ENCODE results near the gene TOR4A.
"Not testable (repeated sequence)": the region's sequence is repeated elsewhere in the genome, so short reads cannot be mapped to it uniquely, and the experiment has no call there.

The TOR4A gene

DNA sequence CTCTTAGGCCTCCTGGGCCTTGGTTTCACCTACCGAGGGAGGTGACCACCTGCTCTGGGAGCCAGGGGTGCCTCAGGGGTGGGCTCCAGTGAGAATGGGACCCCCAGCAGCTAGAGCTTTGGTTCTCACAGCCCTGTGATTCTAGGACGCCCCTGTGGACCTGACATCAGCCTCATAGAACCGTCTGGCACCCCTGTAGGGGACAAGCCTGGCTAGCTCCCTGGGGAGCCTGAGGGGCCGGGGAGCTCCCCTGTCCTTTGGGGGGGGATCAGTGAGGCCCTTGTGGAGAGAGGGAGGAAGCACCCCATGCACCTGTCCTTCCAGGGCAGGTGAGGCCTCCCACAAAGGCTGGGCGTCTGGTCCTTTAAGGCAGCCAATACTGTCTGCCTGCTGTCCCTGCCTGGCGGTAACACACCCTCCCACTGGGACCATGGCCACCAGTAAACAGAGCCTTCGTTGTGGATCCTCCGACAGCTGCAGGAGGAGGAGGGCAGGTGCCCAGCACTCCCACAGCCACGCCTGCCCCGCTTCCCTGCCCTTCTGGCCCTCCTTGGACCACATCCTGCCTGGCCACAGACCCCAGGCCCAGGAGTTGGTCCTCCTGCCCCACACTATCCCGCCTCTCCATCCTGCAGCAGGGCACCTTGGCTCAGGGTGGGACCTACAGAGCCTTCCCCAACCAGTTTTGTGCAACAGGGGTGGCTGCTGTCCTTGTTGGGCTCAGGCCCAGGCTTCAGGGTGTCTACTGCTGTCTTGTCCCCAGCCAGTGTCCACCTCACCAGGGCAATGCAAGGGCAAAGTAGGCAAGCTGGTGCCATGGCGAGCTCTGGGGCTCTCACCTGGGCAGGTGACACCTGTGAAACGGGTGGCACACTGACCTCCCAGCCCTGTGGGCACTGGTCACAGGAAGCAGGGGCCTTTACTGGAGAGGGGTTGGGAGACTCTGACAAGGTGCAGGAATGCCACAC is 39.5 kb upstream of the TOR4A start:
- in situ Hi-C loops (cut with MboI; ENCODE audit: low sequenced_read_pairs): no loop called here

DNA sequence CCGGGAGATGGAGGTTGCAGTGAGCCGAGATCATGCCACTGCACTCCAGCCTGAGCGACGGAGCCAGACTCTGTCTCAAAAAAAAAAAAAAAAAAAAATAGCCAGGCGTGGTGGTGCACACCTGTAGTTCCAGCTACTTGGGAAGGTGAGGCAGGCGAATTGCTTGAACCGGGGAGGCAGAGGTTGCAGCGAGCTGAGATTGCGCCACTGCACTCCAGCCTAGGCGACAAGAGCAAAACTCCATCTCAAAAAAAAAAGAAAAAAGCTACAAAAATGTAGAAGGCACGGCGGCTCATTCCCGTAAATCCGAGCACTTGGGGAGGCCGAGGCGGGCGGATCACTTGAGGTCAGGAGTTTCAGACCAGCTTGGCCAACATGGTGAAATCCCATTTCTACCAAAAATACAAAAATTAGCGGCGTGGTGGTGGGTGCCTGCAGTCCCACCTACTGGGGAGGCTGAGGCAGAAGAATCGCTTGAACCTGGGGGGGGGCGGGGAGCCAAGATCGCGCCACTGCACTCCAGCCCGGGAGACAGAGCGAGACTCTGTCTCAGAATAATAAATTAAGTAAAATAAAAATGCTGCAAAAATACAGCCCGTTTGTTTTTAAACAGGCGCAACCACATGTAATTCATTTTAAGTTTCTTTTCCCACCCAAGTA is 37.9 kb upstream of the TOR4A start:
- in situ Hi-C loops (cut with MboI; ENCODE audit: low sequenced_read_pairs): not testable (repeated sequence)

DNA sequence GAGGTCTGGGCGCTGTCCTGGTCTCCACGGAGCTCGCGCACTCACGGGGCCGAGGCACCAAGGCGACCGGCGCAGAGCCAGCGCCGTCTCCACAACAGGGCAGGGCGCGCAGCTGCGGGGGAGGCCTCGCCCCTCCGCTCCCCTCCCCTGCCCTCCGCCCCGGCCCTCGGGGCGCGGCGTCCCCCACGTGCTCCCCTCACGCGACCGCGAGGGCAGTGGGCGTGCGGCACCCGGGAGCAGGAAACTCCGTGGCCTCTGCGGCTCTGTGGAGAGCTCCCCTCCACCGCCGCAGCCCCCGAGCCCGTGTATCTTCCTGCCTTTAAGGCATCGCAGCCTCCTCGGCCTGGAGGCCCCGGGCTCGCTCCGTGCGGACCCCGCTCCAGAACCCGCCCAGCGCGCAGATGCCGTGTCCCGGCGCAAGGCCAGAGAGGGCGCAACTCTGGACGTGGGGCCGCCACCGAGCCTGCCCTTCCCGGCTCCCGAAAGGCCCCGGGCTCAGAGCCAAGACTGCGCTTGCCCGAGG is 37.1 kb upstream of the TOR4A start:
- in situ Hi-C loops (cut with MboI; ENCODE audit: low sequenced_read_pairs): no loop called here

DNA sequence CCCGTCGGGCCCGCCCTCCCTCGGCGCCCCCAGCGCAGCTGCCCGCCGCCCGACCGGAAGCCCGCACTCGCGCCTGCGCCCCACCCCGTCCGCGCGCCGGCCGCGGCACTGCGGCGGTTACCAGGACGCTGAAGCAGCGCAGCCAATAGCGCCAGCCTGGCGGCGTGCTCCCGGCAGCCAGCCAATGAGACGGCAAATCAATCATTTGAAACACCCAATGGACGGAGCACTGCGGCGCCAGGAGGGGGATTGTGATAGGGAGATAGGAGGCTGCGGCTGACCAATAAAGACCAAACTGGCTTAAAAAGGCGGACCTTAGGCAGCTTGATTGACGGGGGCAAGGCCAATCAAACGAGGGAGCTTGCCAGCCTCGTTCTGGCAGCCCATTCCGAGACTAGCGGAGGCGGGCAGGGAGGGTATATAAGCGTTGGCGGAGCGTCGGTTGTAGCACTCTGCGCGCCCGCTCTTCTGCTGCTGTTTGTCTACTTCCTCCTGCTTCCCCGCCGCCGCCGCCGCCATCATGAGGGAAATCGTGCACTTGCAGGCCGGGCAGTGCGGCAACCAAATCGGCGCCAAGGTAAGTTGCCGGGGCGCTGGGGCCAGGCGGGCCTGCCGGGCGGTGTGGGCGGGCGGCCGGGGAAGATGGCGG is 36.6 kb upstream of the TOR4A start, which contains the start of gene TUBB4B:
Gene TUBB4B, plus strand, starts transcription at position 447 of the 649 bp plus-strand sequence. Its CDS starts 74 bp downstream, at position 521.
- in situ Hi-C loops (cut with MboI; ENCODE audit: low sequenced_read_pairs): no loop called here

DNA sequence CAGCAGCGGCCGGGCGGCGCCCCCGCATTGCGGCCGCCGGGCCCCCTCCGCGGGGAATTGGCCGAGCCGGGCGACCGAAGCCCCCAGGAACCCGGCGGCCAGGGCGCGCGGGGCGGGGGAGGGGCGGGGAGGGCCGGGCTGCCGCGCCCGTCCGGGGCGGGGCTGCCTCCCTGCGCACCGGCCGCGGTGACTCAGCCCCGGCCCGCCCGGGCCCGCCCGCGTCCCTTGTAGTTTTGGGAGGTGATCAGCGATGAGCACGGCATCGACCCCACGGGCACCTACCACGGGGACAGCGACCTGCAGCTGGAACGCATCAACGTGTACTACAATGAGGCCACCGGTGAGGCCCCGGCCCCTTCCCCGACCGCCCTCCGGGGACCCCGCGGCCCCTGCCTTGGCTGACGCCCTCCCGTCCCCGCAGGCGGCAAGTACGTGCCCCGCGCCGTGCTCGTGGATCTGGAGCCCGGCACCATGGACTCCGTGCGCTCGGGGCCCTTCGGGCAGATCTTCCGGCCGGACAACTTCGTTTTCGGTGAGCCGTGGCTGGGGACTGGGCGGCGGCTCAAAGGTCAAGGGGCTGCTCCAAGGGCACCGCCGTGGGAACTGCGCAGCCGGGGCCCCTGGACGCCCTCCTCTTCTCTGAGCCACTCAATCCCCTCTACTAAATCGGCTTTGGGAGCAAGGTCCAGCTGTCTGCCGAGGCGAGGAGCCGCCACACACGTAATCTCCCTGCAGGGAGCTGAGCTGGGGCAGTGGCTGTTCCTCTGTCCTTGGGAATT is 35.8 kb upstream of the TOR4A start:
- in situ Hi-C loops (cut with MboI; ENCODE audit: low sequenced_read_pairs): no loop called here

DNA sequence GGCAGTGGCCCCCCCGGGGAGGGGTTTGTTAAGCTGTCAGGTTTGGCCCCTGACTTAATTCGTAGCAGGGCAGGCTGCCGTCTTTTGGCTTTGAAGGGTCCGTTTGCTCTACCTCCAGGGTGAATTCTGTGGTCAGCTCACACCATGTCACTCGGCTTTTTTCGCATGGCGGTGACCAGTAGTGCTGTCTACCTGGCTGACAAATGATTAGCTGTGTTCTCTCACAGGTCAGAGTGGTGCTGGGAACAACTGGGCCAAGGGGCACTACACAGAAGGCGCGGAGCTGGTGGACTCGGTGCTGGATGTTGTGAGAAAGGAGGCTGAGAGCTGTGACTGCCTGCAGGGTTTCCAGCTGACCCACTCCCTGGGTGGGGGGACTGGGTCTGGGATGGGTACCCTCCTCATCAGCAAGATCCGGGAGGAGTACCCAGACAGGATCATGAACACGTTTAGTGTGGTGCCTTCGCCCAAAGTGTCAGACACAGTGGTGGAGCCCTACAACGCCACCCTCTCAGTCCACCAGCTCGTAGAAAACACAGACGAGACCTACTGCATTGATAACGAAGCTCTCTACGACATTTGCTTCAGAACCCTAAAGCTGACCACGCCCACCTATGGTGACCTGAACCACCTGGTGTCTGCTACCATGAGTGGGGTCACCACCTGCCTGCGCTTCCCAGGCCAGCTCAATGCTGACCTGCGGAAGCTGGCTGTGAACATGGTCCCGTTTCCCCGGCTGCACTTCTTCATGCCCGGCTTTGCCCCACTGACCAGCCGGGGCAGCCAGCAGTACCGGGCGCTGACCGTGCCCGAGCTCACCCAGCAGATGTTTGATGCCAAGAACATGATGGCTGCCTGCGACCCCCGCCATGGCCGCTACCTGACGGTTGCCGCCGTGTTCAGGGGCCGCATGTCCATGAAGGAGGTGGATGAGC is 35.0 kb upstream of the TOR4A start:
- in situ Hi-C loops (cut with MboI; ENCODE audit: low sequenced_read_pairs): no loop called here

DNA sequence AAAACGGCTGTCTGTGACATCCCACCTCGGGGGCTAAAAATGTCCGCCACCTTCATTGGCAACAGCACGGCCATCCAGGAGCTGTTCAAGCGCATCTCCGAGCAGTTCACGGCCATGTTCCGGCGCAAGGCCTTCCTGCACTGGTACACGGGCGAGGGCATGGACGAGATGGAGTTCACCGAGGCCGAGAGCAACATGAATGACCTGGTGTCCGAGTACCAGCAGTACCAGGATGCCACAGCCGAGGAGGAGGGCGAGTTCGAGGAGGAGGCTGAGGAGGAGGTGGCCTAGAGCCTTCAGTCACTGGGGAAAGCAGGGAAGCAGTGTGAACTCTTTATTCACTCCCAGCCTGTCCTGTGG is 34.3 kb upstream of the TOR4A start:
- in situ Hi-C loops (cut with MboI; ENCODE audit: low sequenced_read_pairs): not testable (repeated sequence)

DNA sequence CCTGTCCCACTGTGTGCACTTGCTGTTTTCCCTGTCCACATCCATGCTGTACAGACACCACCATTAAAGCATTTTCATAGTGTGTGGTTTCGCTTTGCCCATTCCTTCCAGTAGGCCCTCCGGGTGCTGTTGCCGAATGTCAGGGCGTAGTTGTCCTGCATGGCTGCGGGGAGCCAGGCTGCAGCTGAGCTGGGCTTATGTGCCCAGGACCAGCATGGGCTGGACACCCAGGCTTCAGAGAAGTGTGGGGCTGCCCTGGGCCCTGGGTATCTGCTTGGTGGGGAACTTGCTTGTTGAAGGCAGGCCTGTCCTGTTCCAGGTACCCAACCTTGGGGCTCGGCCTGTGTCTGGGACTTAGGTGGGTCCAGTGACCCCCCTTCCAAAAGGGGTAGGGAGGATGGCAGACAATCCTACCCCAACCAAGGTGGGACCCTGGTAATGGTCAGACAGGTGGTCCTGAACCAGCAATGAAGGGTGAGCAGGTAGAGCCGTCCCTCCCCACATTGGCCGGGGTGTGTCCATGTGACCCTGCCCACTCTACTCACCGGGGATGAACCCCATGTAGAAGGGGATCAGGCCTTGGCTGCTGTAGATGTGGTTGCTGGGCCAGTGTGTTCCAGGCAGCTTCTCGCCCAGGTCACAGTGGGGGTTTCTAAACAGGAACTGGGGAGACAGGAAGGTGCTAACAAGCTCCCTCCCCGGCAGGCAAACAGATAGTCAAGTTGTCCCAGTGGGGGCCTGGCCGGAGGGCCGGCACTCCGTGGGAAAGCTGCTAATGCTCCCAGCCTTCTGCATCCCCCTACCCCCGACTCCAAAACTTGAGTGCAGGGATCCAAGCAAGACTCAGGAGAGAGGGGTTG is 33.7 kb upstream of the TOR4A start:
- in situ Hi-C loops (cut with MboI; ENCODE audit: low sequenced_read_pairs): no loop called here

DNA sequence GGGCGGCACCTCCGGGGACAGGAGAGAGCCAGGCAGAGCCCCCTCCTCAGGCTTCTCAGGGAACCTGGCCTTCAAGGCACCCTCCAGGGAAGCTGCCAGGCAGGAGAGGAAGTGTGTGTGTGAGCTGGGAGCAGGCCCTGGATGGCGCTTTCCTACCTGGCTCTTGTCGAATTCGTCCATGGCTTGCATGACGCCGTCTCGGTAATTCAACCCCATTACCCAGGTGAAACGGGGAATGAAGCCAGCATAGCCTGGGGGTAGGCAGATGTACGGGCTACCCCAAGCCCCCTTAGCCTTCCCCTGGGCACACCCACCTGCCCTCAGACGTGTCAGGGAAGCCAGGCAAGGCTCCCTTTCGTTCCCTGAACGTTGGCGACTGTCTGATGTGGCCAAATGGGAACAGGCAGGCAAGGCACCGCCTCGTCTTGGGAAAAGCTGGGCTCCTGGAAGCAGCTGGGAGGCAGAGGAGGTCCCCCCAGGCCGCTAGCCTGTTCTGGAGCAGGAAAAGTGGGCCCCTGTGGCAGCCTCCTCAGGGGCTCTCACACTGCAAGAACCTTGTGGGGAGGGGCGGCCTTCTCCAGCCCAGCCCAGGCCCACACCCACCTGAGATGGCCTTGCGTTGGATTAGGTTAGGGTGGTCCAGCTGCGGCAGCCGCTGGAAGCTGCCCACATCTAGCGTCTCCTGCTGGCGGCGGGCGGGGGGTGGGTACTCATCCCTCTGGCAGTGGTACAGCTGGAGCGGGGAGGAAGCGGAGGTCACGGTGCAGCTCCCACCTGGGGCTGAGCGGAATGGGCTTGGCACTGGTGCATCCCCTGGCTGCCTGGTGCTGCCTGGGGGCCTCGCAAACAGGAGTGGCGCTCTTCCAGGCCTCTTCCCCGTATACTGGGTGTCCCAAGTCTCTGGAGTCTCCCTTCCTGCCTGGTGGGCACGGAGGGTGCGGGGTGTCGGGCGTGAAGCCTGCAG is 32.8 kb upstream of the TOR4A start:
- in situ Hi-C loops (cut with MboI; ENCODE audit: low sequenced_read_pairs): no loop called here

DNA sequence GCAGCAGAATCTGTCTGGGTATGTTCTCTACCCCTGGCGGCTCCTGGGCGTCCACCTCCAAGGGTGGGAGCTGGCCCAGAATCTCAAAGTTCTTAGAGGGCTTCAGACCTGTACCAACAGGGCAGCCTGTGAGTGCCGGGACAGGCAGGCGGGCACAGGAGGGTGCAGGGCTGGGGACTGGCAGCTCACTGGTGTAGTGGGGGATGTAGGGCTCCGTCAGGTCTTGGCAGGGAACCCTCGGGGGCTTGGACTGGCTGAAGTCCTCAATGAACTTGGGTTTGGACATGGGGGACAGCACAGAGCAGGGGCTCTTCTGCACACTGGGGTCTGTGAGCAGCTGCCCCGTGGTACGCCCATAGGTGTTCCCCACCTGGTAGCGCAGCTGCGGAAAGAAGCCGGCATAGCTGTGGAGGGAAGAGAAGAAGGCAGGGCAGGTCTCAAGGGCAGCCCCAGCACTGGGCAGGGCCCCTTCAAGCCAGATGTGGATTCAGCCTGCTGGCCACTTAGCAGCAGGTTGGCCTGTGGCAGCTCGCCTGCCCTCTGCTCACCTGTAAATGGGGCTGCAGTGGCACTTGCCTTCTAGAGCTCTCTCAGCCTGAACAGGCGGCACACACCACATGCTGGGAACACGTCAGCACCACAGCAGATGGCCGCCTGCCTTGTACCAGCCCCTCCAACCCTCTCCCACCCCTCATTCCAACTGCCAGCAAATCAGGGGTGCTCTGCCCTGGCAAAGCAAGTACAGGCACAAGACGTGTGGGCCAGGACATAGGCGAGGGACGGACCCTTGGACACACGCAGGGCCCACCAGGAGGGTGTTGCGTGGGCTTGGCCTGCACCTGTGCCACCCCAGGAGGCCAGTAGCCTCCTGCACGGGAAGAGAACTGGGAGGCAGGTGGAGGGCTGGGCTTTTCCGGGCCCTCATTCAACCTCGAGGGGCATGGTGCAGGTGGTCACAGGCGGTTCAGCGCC is 31.8 kb upstream of the TOR4A start:
- in situ Hi-C loops (cut with MboI; ENCODE audit: low sequenced_read_pairs): no loop called here

DNA sequence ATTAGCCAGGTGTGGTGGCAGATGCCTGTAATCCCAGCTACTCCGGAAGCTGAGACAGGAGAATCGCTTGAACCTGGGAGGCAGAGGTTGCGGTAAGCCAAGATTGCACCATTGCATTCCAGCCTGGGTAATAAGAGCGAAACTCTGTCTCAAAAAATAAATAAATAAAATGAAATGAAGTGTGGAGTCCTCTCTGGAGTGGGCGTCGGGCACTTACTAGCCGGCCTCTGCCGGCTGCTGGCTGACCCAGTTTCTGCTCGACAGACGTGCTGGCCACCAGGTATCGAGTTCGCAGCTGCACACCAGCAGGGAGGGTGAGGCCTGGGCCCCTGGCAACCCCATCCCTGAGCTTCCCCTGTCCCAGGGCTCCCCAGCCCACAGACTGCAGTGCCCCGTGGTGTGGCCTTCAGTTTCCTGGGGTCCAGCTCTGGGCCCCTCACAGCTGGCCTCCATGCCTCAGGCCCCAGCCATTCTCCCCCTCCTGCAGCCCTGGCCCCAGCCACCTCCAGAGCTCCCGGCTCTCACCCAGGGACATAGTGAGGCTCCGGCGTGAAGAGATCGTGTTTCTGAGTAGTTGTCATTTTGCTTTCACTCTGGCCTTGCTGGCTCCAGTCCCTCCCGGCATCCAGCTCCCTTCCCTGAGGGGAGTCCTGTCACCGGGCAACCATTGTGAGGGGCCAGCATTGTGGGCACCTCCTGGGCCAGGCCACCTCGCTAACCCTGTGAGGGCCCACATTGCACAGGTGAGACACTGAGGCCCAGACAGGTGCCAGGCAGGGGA is 30.2 kb upstream of the TOR4A start:
- in situ Hi-C loops (cut with MboI; ENCODE audit: low sequenced_read_pairs): no loop called here

DNA sequence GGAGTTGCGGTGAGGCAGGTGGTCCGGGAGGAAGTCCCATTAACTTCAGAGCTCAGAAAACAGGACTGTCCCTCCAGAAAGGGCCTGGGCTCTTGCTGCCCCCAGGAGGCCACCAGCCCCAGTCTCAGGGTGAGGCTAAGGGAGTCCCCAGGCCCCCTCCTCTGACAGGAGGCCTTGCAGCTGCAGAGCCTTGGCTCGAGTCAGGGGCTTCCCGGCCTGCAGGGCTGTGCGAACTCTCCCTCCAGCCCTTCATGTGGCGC is 29.7 kb upstream of the TOR4A start:
- in situ Hi-C loops (cut with MboI; ENCODE audit: low sequenced_read_pairs): no loop called here

DNA sequence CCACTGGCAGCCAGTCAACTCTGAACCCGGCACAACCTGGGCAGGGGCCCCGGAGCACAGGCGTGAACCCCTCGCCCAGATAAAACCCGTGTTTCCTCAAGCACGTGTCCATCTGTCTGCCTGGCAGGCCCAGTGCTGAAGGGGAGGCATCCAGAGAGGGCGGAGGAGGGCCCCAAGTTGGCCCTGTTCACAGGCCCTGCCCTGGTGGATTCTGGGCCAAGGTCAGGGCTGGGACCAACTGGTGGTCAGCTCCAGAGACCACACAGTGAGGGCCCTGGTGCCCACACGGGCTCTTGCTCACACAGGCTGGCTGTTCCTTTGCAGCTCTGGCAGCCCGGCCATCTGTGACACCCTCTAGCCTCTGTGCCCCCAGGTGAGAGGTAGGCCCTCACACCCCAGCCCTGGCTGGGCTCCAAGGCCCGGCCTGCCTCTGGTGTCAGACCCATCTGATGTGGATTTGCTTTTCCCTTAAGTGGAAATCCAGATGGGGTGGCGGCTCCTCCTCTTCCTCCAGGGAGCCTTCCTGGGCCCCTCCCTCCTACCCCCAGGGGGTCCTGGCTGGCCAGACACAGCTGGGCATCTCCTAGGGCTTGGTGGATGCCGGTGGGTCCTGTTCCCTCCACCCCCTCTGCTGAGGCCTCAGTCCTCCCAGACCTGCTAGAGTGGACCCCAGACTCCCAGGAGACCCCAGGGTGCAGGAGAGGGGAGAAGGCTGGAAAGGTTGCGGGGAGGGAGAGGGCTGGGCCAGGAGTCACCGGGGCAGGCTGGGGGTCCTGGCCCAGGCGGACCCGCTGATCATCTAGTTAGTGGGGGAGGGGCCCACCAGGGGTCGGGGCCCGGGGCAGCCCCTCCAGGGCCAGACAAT is 27.0 kb upstream of the TOR4A start:
- in situ Hi-C loops (cut with MboI; ENCODE audit: low sequenced_read_pairs): no loop called here

DNA sequence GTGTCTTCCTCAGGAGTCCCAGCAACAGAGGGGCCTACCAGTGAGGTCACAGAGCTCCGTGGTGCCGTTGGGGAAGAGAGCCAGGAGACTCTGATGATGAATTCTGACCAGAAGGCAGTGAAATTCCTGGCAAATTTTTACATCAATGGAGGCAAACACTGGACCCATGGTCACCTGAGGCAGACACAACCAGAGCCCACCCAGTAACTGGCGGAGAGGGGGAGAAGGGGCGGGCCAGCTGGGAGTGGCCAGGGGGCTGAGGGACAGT is 26.4 kb upstream of the TOR4A start, which contains the start of gene STPG3:
Gene STPG3, plus strand, starts transcription at position 93 of the 268 bp plus-strand sequence. Its CDS starts 1 bp downstream, at position 94.
- in situ Hi-C loops (cut with MboI; ENCODE audit: low sequenced_read_pairs): no loop called here
